ENCODE results near the gene CDC37L1. TPM values are rescaled to one million over a fixed set of nuclear protein-coding genes. Genes with fewer than 3 reads are reported as not detected.

CDC37L1 gene
- total and polyA plus RNA-seq, 12 donors, result 13.4 to 58.4 (median 36.6) TPM

- H3K4me1 ChIP-seq, result peaks cover 0 to 15% (median 3%) of the 10 kb centered on the region in 9 donors
- no peaks in the 10 kb centered on the region for H3K9me3 ChIP-seq
- no peak overlapping the region for H3K4me3 ChIP-seq
- 63 to 65% methylated on average over 5 of the region's 5 CpGs for WGBS, 2 donors
- H3K36me3 ChIP-seq, result no peaks in the 10 kb centered on the region
- no peak for ATAC-seq
- DNase-seq, result no peak
- no peak overlapping the region for H3K27ac ChIP-seq
- TF ChIP-seq CTCF (IDR thresholded peaks at IDR 0.05), result no peak
- H3K27me3 ChIP-seq, result no peaks in the 10 kb centered on the region
- intact Hi-C loops (cut with DNase I), result loop anchor here in 4 of 10 donors (5.0 to 10.0 kb wide), 3 partner anchors 232 to 842 kb away; partner anchors contain the start of gene JAK2 (in 1 of the 4)
These were observed 75.7 kb downstream of the CDC37L1 start for GRCh38 chr9:4755026-4755609.

- 52 to 59% methylated on average over 4 of the region's 4 CpGs for WGBS, 2 donors
These were observed 77.1 kb downstream of the CDC37L1 start for GRCh38 chr9:4756420-4756819.

More at GRCh38 chr9:4756420-4756819, 77.1 kb downstream of the CDC37L1 start:
- no peak for TF ChIP-seq CTCF (IDR thresholded peaks at IDR 0.05)
- H3K36me3 ChIP-seq, result no peaks in the 10 kb centered on the region
- H3K27ac ChIP-seq, result no peak overlapping the region
- no peak overlapping the region for H3K4me3 ChIP-seq
- intact Hi-C loops (cut with DNase I), result loop anchor here in 4 of 10 donors (5.0 to 10.0 kb wide), 3 partner anchors 231 to 841 kb away; partner anchors contain the start of gene JAK2 (in 1 of the 4)
- H3K9me3 ChIP-seq, result no peaks in the 10 kb centered on the region
- H3K27me3 ChIP-seq, result no peaks in the 10 kb centered on the region
- ATAC-seq (no peak), DNase-seq (no peak)
- peaks cover 0 to 25% (median 0%) of the 10 kb centered on the region in 9 donors for H3K4me1 ChIP-seq

Other genes starting within 250 kb of the CDC37L1 start
- 1 to 10 TPM; 1.1 to 3.1 (median 1.7) TPM for gene SLC1A1, start 189.1 kb upstream of the CDC37L1 start, total RNA-seq
- 1 to 10 TPM in 1 of 2 donors, under 1 TPM in 1; 0.94 to 3.5 TPM for gene SLC1A1, start 189.1 kb upstream of the CDC37L1 start, polyA plus RNA-seq
- gene PLPP6, start 17.3 kb upstream of the CDC37L1 start, total RNA-seq, result 1 to 10 TPM; 2.2 to 4.1 (median 2.6) TPM
- gene PLPP6, start 17.3 kb upstream of the CDC37L1 start, polyA plus RNA-seq, result 1 to 10 TPM; 1.9 to 2.0 TPM
- gene SPATA6L, start 13.1 kb upstream of the CDC37L1 start, total RNA-seq, result 1 to 10 TPM in 7 of 10 donors, under 1 TPM in 3; 0.47 to 1.9 (median 1.3) TPM
- under 1 TPM; 0.36 to 0.95 TPM for gene SPATA6L, start 13.1 kb upstream of the CDC37L1 start, polyA plus RNA-seq
- gene AK3, start 61.6 kb downstream of the CDC37L1 start, total RNA-seq, result 100 to 1,000 TPM; 125 to 217 (median 146) TPM
- 10 to 100 TPM; 32.9 to 35.8 TPM for gene AK3, start 61.6 kb downstream of the CDC37L1 start, polyA plus RNA-seq
- gene RCL1, start 113.4 kb downstream of the CDC37L1 start, total RNA-seq, result 1 to 10 TPM; 4.8 to 9.9 (median 6.8) TPM
- gene RCL1, start 113.4 kb downstream of the CDC37L1 start, polyA plus RNA-seq, result 1 to 10 TPM; 5.3 to 7.2 TPM

All from heart right ventricle (tissue), 16 donors.